Coronary artery (tissue), 2 donors: ENCODE results near the gene TFDP2.
"Not testable (repeated sequence)": the region's sequence is repeated elsewhere in the genome, so short reads cannot be mapped to it uniquely, and the experiment has no call there.

Experiments used
- DNase-seq: peaks from one replicate; pipeline ENCODE4 v3.0.0-alpha.2; 2017; ENCODE audit warnings: low spot score
- H3K27ac ChIP-seq, 2 donors: fragments of 200-600 bp; sonication (generic); one replicate each; pipeline ENCODE4 v1.5.1; 2016 to 2019
- H3K4me3 ChIP-seq: fragments of 200-600 bp; sonication (generic); 2 replicates; pipeline ENCODE4 v1.5.1; 2016; ENCODE audit warnings: mild to moderate bottlenecking, moderate library complexity
- CTCF ChIP-seq: fragments of 200-600 bp; sonication (generic); IDR thresholded peaks from one replicate; pipeline ENCODE4 v1.5.1; 2019; ENCODE audit warnings: antibody characterized with exemption

The TFDP2 gene

GRCh38 chr3:141915016-141915415 is 234.3 kb downstream of the TFDP2 start:
- TF ChIP-seq CTCF, result no peak
- no peak for DNase-seq
- no peak overlapping the region for H3K4me3 ChIP-seq
- no peak overlapping the region for H3K27ac ChIP-seq

- DNase-seq, result no peak
- no peak for TF ChIP-seq CTCF
- Histone ChIP-seq H3K27ac (no peak overlapping the region), H3K4me3 (no peak overlapping the region)
These were observed 235.0 kb downstream of the TFDP2 start for GRCh38 chr3:141914311-141914710.

- TF ChIP-seq CTCF, result peak; percentile 29
- no peak for DNase-seq
- no peak overlapping the region for H3K4me3 ChIP-seq
- no peak overlapping the region for H3K27ac ChIP-seq
These were observed 236.1 kb downstream of the TFDP2 start for GRCh38 chr3:141913150-141913811.

GRCh38 chr3:141909986-141910385 is 239.4 kb downstream of the TFDP2 start:
- not testable (repeated sequence) for H3K27ac ChIP-seq, H3K4me3 ChIP-seq, DNase-seq

- Histone ChIP-seq H3K4me3 (no peak overlapping the region), H3K27ac (no peak overlapping the region)
- TF ChIP-seq CTCF, result no peak
- no peak for DNase-seq
These were observed 239.9 kb downstream of the TFDP2 start for GRCh38 chr3:141909408-141909807.

- Histone ChIP-seq H3K4me3 (no peak overlapping the region), H3K27ac (no peak overlapping the region)
- no peak for TF ChIP-seq CTCF
- no peak for DNase-seq
These were observed 244.2 kb downstream of the TFDP2 start for GRCh38 chr3:141905129-141905528.

GRCh38 chr3:141904203-141904602 is 245.1 kb downstream of the TFDP2 start:
- Histone ChIP-seq H3K27ac (no peak overlapping the region), H3K4me3 (no peak overlapping the region)
- no peak for DNase-seq
- no peak for TF ChIP-seq CTCF
